ENCODE measurements around the gene ACBD6.
"Not testable (repeated sequence)": the region's sequence is repeated elsewhere in the genome, so short reads cannot be mapped to it uniquely, and the experiment has no call there.

ACBD6 gene

GRCh38 chr1:180488661-180489060 is 13.7 kb downstream of the ACBD6 start:
- DNase-seq: no peak

DNA sequence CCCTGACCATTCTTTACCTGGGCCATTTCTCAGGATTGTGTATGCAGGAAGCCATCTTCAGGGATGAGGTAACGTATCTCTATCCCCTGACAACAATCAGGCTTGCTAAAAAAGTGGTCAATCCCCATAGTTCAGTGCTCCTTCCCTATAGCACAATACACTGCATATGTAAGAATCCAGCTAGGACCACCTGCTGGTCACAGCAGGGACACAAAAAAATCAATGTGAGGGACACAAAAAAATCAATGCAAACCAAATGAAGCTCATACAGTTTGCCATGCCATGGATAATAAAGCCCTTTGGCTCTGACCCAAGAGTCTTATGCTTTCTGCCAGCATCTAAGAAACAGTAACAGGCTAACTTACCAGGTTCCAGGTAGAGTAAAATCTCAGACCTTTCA is 16.3 kb downstream of the ACBD6 start:
- DNase-seq: no peak

GRCh38 chr1:180484490-180484889 is 17.9 kb downstream of the ACBD6 start:
- DNase-seq: no peak

- no peak for DNase-seq
These were observed 19.7 kb downstream of the ACBD6 start for GRCh38 chr1:180482425-180483275.

GRCh38 chr1:180470031-180470430 is 32.3 kb downstream of the ACBD6 start:
- DNase-seq: no peak

DNA sequence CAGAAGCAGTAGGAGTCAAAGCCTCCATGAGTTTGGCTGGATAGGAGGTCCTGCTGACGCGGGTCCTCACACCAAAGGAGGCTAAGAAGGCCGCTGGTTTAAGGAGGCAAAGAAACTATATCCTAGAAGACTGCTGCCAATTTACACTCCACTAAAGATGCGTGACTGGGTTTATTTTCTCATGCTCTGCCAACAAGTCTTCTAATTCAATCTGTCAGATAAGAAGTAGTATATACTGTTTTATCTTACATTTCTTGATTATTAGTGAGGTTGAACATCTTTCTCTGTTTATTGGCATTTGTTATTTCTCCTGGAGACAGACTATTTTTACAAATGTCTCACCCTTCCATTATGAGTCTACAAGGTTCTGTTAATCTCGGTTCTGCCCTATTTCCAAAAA is 34.1 kb downstream of the ACBD6 start:
- DNase-seq: no peak

- no peak for DNase-seq
These were observed 40.3 kb downstream of the ACBD6 start for GRCh38 chr1:180462102-180462501.

- not testable (repeated sequence) for DNase-seq
These were observed 40.7 kb downstream of the ACBD6 start for GRCh38 chr1:180461682-180462081.

- no peak for DNase-seq
These were observed 43.6 kb downstream of the ACBD6 start for GRCh38 chr1:180458807-180459206.

GRCh38 chr1:180456191-180456590 is 46.2 kb downstream of the ACBD6 start:
- DNase-seq: no peak

GRCh38 chr1:180451504-180451903 is 50.9 kb downstream of the ACBD6 start:
- DNase-seq: no peak

DNA sequence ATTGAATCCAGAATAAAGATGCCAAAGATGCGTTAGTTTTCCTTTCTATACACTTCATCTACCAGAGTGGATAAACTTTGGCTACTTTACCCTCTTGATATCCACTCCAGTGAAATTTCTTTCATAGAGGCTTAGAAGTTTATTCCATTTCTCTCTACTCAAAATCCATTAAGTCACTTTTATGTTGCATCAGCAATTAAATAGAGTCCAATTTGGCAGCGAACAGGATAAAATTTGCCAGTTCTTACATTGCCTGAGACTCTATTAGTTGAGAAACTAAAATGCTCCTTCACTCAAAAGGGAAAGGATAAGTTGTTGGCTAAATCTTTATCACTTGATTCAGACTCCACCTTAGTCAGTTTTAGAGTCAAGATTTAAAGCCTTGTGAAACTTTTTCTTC is 57.9 kb downstream of the ACBD6 start:
- DNase-seq: no peak

DNA sequence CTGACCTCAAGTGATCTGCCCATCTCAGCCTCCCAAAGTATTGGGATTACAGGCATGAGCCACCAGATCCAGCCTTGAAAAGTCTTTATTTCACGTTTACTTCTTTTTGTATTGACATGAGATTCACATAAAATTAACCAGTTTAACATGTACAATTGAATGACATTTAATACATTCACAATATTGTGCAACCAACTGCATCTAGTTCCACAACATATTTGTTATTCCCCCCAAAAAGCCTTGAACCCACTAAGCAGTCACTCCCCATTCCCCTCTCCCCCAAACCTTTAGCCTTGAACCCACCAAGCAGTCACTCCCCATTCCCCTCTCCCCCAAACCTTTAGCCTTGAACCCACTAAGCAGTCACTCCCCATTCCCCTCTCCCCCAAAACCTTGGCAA is 62.0 kb downstream of the ACBD6 start:
- no peak for DNase-seq

- no peak for DNase-seq
These were observed 66.8 kb downstream of the ACBD6 start for GRCh38 chr1:180435566-180435965.

GRCh38 chr1:180433873-180434272 is 68.5 kb downstream of the ACBD6 start:
- no peak for DNase-seq

GRCh38 chr1:180431683-180432082 is 70.7 kb downstream of the ACBD6 start:
- no peak for DNase-seq

- no peak for DNase-seq
These were observed 73.3 kb downstream of the ACBD6 start for GRCh38 chr1:180428782-180429695.

DNA sequence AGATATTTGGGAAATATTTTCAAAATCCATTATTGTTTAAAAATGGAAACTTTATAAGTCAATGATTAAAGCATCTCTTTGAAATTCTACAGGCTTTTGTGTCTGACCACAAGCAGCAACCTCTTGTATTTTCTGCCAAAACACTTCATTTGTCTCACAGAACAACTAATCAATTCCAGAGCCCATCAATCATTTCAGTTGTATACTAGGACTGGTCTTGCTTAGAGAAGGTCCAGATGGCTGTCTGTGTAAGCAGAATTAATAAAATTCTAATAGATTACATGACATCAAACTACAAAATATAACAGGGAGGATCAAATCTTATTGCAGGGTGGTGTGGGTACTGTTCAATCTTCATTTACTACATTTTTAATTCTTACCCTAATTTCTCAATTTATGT is 76.4 kb downstream of the ACBD6 start:
- DNase-seq: no peak

- no peak for DNase-seq
These were observed 77.4 kb downstream of the ACBD6 start for GRCh38 chr1:180424848-180425457.

- DNase-seq: no peak
These were observed 80.8 kb downstream of the ACBD6 start for GRCh38 chr1:180421614-180422013.

DNA sequence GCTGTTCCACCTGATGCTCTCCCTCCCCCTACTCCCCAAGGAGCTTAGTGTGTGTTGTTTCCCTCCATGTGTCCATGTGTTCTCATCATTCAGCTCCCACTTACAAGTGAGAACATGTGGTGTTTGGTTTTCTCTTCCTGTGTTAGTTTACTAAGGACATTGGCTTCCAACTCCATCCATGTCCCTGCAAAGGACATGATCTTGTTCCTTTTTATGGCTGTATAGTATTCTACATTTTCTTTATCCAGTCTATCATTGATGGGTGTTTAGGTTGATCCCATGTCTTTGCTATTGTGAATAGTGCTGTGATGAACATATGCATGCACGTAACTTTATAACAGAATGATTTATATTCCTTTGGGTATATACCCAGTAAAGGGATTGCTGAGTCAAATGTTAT is 81.2 kb downstream of the ACBD6 start:
- DNase-seq: not testable (repeated sequence)

GRCh38 chr1:180415985-180416633 is 86.3 kb downstream of the ACBD6 start:
- no peak for DNase-seq

All from activated gamma-delta T cell (primary cell).